ENCODE data around the gene ST6GALNAC3.

ST6GALNAC3 gene

DNA sequence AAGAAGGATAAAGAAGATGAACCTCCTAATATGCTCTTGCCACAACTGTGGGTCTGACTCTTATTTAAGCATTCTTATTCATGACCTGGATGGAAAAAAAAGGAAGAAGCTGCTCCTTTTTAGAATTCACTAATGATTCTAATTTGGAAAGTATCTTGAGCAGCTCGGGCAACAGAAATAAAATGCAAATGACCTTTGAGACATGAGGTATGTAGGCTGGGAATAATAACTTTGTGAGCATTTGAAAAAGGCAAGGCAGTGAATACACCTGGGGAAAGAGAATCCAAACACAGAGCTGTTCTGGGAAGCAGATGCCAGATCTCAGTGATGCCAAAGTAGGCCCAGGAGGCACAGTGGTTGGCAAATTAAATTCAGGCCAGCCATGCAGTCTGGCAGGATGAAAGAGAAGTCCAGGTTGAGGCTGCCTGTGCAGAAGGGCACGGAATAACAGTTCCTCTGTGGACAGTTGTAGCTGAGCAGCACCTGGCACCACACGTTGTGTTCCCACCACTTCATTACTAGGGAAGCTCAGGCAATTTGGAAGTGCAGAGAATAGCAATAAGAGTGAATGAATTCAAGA is 471.9 kb downstream of the ST6GALNAC3 start:
- CTCF ChIA-PET: no interaction called here
- POLR2A ChIA-PET: no interaction called here
- no peak for DNase-seq (ENCODE audit: extremely low spot score)
- TF ChIP-seq LEF1 (IDR thresholded peaks at IDR 0.05; ENCODE audit: borderline replicate concordance): no peak
- TF ChIP-seq FOXK2 (IDR thresholded peaks at IDR 0.05): no peak
- no peak for TF ChIP-seq BHLHE40 (IDR thresholded peaks at IDR 0.05; ENCODE audit: borderline replicate concordance)
- no peak for TF ChIP-seq SUZ12 (IDR thresholded peaks at IDR 0.05)
- no peak for TF ChIP-seq SP1 (IDR thresholded peaks at IDR 0.05)
- no peak for TF ChIP-seq FOXA1 (IDR thresholded peaks at IDR 0.05)
- no peak for TF ChIP-seq NFRKB (IDR thresholded peaks at IDR 0.05)
- TF ChIP-seq, protein P1, sequence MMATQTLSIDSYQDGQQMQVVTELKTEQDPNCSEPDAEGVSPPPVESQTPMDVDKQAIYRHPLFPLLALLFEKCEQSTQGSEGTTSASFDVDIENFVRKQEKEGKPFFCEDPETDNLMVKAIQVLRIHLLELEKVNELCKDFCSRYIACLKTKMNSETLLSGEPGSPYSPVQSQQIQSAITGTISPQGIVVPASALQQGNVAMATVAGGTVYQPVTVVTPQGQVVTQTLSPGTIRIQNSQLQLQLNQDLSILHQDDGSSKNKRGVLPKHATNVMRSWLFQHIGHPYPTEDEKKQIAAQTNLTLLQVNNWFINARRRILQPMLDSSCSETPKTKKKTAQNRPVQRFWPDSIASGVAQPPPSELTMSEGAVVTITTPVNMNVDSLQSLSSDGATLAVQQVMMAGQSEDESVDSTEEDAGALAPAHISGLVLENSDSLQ (IDR thresholded peaks at IDR 0.05): no peak
- no peak for TF ChIP-seq HDGF (IDR thresholded peaks at IDR 0.05; ENCODE audit: borderline replicate concordance)
- TF ChIP-seq ZNF384 (IDR thresholded peaks at IDR 0.05): no peak
- TF ChIP-seq ELF4 (IDR thresholded peaks at IDR 0.05): no peak
- TF ChIP-seq ARNT (IDR thresholded peaks at IDR 0.05): no peak
- TF ChIP-seq L3MBTL2 (conservative IDR thresholded peaks at IDR 0.05): no peak
- TF ChIP-seq CTBP1 (IDR thresholded peaks at IDR 0.05; ENCODE audit: borderline replicate concordance): no peak
- no peak for TF ChIP-seq TARDBP (IDR thresholded peaks at IDR 0.05)
- TF ChIP-seq FOXM1 (IDR thresholded peaks at IDR 0.05; ENCODE audit: borderline replicate concordance): no peak

DNA sequence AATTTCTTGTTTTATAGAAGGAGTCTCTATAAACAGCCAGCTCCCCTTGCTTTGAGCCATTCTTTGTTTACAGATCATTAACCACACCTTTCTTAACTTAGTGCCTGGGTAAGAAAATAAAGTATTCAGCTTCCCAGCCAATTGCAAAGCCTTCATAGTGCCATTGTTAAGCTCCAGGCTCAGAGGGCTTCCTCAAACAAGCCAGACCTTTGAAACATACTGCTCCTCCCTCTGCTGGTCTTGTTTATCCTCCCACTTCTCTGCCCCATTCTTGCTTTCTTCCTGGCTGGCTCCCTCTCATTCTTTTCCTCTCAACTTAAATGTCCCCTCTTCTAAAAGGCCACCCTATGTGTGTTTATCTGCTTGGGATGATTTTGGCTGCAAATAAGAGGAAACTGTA is 473.4 kb downstream of the ST6GALNAC3 start:
- TF ChIP-seq LEF1 (IDR thresholded peaks at IDR 0.05; ENCODE audit: borderline replicate concordance): no peak
- no peak for TF ChIP-seq BHLHE40 (IDR thresholded peaks at IDR 0.05; ENCODE audit: borderline replicate concordance)
- no peak for TF ChIP-seq TARDBP (IDR thresholded peaks at IDR 0.05)
- TF ChIP-seq FOXK2 (IDR thresholded peaks at IDR 0.05): no peak
- TF ChIP-seq ELF4 (IDR thresholded peaks at IDR 0.05): no peak
- TF ChIP-seq SUZ12 (IDR thresholded peaks at IDR 0.05): no peak
- TF ChIP-seq, protein P1 (IDR thresholded peaks at IDR 0.05): no peak
- no peak for TF ChIP-seq SP1 (IDR thresholded peaks at IDR 0.05)
- TF ChIP-seq FOXM1 (IDR thresholded peaks at IDR 0.05; ENCODE audit: borderline replicate concordance): no peak
- no peak for TF ChIP-seq ARNT (IDR thresholded peaks at IDR 0.05)
- no peak for TF ChIP-seq FOXA1 (IDR thresholded peaks at IDR 0.05)
- no peak for DNase-seq (ENCODE audit: extremely low spot score)
- POLR2A ChIA-PET: no interaction called here
- CTCF ChIA-PET: no interaction called here

DNA sequence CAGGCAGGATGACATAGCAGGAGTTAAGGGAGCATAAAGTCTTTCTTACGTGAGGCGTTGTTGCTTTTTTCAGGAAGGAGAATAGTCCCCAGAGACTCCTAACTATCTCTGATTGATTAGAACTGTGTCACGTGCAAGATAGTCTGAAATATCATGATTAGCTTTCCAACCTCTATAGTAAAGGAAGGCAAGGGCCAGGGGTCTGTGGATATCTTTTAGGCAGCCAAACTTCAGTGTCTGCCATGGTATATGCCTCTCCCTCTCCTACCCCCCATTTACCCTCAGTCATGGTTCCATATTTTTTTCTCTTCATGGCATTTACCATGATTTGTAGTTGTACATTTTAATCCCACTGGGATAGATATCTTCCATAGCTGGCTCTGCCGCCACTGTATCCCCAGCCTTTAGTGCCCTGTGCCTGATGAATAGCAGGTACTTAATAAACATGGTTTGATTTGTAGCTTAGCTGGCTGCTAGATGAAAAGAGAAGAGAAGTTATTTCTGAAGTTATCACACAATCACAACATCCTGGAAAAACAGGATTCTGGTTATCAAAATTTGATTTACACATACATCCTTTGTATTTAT is 474.1 kb downstream of the ST6GALNAC3 start:
- ChIA-PET POLR2A (no interaction called here), CTCF (interaction anchor here (0.7 kb wide), 1 partner anchor 20 kb away, joined by 3 read pairs; no protein-coding TSS in a partner anchor)
- TF ChIP-seq HDGF (IDR thresholded peaks at IDR 0.05; ENCODE audit: borderline replicate concordance) (no peak), LEF1 (IDR thresholded peaks at IDR 0.05; ENCODE audit: borderline replicate concordance) (no peak), FOXK2 (IDR thresholded peaks at IDR 0.05) (no peak), NFRKB (IDR thresholded peaks at IDR 0.05) (no peak), SUZ12 (IDR thresholded peaks at IDR 0.05) (no peak), BHLHE40 (IDR thresholded peaks at IDR 0.05; ENCODE audit: borderline replicate concordance) (no peak), FOXM1 (IDR thresholded peaks at IDR 0.05; ENCODE audit: borderline replicate concordance) (no peak), SP1 (IDR thresholded peaks at IDR 0.05) (no peak), L3MBTL2 (conservative IDR thresholded peaks at IDR 0.05) (no peak), ELF4 (IDR thresholded peaks at IDR 0.05) (no peak), ZNF384 (IDR thresholded peaks at IDR 0.05) (no peak), CTBP1 (IDR thresholded peaks at IDR 0.05; ENCODE audit: borderline replicate concordance) (no peak), TARDBP (IDR thresholded peaks at IDR 0.05) (no peak), FOXA1 (IDR thresholded peaks at IDR 0.05) (no peak), ARNT (IDR thresholded peaks at IDR 0.05) (no peak)
- TF ChIP-seq, protein P1 (IDR thresholded peaks at IDR 0.05): no peak
- no peak for DNase-seq (ENCODE audit: extremely low spot score)

DNA sequence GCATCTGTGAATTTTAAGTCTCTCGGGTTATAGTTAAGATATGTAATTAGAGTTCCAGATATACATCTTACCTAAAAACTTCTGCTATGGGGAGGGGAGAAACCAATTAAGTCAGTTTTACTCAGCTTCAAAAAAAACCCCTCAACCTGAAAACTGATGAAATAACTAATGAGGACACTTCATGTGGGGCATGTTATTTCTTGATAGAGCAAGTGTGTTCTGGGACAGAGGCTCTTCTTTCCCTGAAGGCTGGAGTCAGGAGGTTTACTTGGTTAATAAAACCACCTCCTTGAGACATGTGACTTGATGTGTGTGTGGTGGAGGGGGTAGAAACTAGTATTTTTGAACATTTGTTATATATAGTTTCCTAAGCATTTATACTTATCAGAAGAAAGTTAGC is 479.7 kb downstream of the ST6GALNAC3 start:
- TF ChIP-seq ARNT (IDR thresholded peaks at IDR 0.05) (no peak), FOXA1 (IDR thresholded peaks at IDR 0.05) (no peak), CTBP1 (IDR thresholded peaks at IDR 0.05; ENCODE audit: borderline replicate concordance) (no peak), FOXK2 (IDR thresholded peaks at IDR 0.05) (no peak), SP1 (IDR thresholded peaks at IDR 0.05) (no peak), TARDBP (IDR thresholded peaks at IDR 0.05) (no peak), NFRKB (IDR thresholded peaks at IDR 0.05) (no peak), ELF4 (IDR thresholded peaks at IDR 0.05) (no peak)
- TF ChIP-seq, protein P1 (IDR thresholded peaks at IDR 0.05): no peak
- ChIA-PET POLR2A (no interaction called here), CTCF (no interaction called here)
- no peak for DNase-seq (ENCODE audit: extremely low spot score)

DNA sequence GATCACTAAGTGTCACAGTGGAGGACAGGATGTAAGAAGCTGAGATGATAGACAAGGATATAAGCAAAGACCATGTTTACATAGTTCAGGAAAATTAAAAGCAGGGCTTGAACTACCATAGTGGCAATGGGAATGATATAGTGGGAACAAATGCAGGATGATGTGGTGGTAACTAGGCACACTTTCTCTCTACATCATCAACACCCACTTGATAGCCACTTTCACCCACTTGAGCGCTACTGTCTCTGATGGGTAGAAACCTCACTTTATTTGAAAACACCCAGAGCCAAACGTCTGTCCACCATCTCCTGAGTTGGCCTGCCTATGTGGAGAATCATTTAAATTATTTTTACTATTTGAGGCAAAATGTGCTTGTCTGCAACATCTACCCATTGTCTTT is 487.7 kb downstream of the ST6GALNAC3 start:
- POLR2A ChIA-PET: no interaction called here
- DNase-seq (ENCODE audit: extremely low spot score): no peak
- TF ChIP-seq BHLHE40 (IDR thresholded peaks at IDR 0.05; ENCODE audit: borderline replicate concordance): no peak
- no peak for TF ChIP-seq TARDBP (IDR thresholded peaks at IDR 0.05)
- no peak for TF ChIP-seq SUZ12 (IDR thresholded peaks at IDR 0.05)
- TF ChIP-seq NFRKB (IDR thresholded peaks at IDR 0.05): no peak
- no peak for TF ChIP-seq CTBP1 (IDR thresholded peaks at IDR 0.05; ENCODE audit: borderline replicate concordance)
- TF ChIP-seq FOXA1 (IDR thresholded peaks at IDR 0.05): no peak
- no peak for TF ChIP-seq FOXM1 (IDR thresholded peaks at IDR 0.05; ENCODE audit: borderline replicate concordance)
- no peak for TF ChIP-seq L3MBTL2 (conservative IDR thresholded peaks at IDR 0.05)
- TF ChIP-seq, protein P1 (IDR thresholded peaks at IDR 0.05): no peak
- CTCF ChIA-PET: no interaction called here

All from HEK293T (cell line).